ENCODE data around the gene BUD23.

- no peak for TF ChIP-seq CTCF (IDR thresholded peaks at IDR 0.05 in 8 of 11, conservative IDR thresholded peaks at IDR 0.05 in 3 of 11)
- TF ChIP-seq POLR2AphosphoS5 (IDR thresholded peaks at IDR 0.05), result no peak
- TF ChIP-seq POLR2A (IDR thresholded peaks at IDR 0.05), result no peak
These were observed 13.5 kb upstream of the BUD23 start for GRCh38 chr7:73669858-73670385.

All from spleen (tissue), 7 donors.